IPS DF 4.7 (cell line): Measurements from ENCODE around the gene SPCS2.
"Not testable (repeated sequence)": the region's sequence is repeated elsewhere in the genome, so short reads cannot be mapped to it uniquely, and the experiment has no call there.

ENCODE experiments used
- DNase-seq: peaks from one replicate; pipeline ENCODE4 v3.0.0-alpha.2; 2013; ENCODE audit warnings: low spot score; ENCODE audit errors: extremely low read depth

The SPCS2 gene

DNA sequence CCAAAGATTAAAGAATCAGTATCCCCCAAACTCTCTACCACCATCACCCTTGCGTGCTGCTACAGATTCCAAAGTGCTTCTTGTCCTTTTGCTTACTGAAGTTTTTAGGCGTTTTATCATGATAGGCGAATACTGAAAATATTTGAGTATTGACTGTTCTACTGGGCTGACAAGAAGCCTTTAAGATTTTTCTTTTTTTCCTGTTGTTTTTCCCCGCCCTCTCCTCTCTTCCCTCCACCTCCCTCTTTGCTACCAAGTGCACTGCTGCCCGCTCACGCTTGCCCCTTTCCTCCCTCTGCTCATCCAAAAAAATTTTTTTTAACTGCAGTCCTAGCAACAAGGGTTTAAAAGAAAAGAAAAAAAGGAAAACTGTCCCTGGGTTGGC is 679 bp downstream of the SPCS2 start:
- no peak for DNase-seq

DNA sequence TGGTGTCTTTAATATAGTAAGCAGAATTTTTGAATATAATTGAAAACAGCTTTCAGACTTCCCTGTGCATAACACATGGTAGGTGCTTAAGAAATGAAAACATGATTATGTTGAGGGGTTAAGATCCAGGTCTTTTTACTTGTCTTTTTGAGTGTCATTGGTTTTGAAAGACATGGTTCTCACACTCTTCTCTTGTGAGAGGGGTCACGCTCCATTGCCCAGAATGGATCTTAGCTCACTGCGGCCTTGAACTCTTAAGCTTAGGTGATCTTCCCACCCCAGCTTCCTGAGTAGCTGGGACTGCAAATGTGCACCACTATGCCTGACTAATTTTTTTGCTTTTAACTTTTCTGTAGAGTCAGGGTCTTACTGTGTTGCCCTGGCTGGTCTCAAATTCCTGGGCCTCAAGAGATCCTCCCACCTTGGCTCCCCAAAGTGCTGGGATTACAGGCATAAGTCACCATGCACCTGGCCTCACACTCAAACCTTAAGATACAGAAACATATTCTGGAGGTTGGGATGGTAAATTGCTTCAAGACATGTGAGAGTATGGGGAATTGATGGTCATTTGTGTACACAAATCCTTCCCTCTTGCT is 1.4 kb downstream of the SPCS2 start:
- DNase-seq, result no peak

DNA sequence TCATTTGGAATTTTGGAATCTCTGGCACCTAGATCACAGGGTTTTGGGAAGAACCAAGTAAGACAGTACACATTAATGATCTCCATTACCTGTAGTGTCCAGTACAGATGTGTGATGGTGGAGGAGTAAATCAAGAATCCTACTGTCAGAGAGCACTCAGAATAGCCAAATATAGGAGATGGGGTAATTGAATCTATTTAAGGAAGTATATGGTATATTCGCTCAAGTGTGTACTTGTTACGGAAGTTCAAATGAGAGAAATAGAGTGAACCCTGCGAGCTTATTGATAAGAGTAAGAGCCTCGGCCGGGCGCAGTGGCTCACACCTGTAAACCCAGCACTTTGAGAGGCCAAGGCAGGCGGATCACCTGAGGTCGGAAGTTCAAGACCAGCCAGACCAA is 2.2 kb downstream of the SPCS2 start:
- no peak for DNase-seq

DNA sequence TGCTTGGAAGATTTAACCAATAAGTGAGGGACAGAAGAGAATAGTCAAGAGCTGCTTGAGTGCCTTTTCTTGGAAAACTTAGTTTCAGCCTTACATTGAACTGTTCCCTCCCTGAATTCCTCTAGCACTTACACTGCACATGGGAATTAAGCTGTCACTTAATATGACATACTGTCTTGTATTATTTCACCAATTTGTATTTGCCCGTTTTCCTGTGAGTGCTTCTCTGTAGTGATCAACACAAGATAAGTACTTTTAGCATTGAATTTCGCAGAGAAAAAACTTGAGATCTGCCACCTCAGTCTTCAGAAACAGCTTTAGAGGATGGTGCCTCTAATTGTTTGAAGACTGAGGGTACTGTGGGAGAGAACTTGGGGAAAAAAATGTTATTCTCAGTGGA is 3.7 kb downstream of the SPCS2 start:
- DNase-seq, result no peak

DNA sequence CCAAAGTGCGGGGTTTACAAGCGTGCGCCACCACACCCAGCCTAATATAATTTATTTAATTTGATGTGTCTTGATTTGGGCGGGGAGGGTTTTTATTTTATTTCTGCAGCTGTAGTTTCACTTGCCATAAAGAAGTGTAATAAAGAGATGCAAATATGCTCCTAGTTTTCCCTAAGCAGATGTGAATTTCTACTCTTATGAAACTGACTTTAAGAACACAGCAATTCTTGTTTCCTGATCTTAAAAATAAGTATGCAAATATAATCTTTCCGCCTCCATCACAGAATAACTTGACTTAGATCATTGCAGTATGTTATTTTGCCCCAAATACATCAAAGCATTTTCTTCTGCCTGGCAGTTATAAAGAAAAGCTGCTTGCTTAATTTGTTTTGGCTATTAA is 4.4 kb downstream of the SPCS2 start:
- no peak for DNase-seq

DNA sequence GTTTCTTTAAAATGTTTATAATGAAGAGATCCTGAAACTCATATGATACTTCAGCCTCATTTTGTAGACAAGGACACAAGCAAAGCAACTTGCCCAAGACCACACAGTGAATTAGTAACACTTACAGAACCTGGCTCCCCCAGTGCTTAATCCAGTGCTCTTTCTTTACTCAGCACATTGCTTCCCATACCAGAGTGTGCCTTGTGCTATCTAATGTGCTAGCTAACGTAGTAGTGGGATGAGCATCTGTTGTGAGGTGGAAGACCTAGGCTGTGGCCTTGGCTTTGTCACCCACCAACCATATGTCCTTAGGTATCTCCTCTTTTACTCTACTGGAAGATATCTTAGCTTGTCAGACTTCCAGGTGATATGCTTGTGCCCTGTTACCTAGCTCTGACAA is 5.1 kb downstream of the SPCS2 start:
- DNase-seq, result no peak

DNA sequence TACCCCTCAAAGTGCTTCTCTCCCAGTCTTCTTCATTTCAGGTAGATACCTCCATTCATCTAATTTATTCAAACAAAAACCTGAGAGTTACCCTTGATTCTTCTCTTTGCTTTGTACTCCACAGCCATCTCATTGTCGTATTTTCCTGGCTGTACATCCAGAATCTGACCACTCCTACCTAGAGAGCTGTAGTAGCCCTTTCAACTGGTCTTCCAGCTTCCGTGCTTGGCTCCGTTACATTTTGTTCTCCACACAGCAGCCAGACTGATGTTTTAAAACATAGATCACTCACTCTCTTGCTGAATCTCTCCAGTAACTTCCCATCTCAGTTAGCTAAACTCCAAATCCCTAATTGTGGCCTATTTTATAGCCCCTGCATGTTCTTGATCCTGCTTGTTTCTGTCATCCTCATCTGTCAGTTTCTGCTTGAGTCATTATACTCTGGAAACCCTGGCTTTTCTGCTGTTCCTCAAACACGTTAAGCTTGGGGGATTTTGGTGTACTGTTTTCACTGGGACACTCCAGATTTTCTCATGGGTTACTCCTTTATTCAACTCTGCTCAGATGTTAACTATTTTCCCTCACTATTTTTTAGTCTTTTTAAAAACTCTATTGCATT is 7.4 kb downstream of the SPCS2 start:
- DNase-seq, result no peak

DNA sequence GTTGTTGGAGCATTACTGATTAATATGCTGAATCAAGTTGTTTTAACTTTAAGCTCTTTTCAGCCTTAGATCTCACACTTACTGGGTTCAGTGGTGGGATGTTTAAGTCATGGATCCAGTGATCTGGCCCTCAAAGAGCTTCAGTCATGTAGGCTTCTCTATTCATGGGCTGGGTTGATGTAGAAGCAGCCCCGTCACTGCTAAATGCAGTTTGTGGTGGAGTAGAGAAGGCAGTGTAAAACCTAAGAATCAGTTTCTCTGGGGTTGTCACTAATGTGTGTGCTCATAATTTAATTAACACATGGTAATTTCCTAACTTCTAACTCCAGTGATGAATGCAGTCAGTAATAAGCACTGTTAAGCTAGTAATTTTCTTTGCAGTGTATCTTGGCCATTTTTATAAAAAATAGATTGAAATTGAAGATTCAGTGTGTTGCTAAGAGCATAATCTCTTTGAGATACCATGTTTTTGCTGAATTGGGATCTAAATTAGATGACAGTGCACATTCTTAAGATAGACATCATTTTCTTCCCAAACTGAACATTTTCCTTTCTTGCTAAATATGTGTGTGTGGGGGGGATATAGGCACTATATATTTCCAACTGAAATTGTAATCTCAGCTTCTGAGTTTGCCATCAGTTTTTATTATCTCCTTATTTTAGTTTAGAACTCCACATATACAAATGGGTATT is 9.0 kb downstream of the SPCS2 start:
- DNase-seq, result no peak

DNA sequence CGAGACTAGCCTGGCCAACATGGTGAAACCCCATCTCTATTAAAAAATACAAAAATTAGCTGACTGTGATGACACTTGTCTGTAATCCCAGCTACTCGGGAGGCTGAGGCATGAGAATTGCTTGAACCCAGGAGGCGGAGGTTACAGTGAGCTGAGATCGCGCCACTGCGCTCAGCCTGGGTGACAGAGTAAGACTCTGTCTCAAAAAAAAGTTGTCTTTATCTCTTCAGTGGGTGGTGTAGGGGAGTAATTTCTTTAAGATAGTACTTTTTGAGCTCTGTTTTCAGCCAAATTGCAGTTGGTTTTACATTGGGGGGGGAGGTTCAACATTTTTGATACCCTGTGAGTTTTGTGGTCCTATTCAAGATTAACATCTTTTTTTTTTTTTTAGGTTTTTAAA is 11.1 kb downstream of the SPCS2 start:
- DNase-seq, result not testable (repeated sequence)

DNA sequence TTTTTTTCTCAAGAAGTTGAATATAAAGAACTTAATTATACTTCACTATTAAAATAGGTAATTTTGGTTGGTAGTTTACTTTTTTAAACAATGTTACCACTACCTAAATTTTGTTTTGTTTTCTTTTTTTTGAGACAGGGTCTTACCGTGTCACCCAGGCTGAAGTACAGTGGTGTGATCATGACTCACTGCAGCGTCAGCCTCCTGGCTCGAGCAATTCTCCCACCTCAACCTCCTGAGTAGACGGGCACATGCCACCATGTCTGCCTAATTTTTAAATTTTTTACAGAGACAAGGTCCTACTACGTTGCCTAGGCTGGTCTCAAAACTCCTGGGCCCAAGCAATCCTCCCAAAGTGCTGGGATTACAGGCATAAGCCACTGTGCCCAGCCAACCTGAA is 17.6 kb downstream of the SPCS2 start:
- DNase-seq, result no peak

DNA sequence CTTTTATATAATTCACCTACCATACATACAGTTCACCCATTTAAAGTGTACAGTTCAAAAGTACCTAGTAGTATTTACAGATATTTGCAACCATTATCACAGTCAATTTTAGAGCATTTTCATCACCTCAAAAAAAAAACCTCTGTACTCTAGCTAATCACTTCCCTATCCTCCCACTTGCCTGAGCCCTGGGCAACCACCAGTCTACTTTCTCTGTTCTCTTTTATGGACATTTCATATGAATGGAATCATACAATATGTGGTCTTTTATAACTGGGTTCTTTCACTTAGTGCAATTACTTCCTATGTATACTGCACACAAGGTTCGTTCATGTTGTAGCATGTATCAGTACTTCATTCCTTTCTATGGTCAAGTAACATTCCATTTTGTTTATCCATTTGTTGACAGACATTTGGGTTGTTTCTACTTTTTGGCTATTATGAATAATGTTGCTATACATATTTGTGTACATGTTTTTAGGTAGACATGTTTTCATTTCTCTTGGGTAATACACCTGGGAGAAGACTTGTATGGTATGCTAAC is 21.9 kb downstream of the SPCS2 start:
- DNase-seq, result no peak

DNA sequence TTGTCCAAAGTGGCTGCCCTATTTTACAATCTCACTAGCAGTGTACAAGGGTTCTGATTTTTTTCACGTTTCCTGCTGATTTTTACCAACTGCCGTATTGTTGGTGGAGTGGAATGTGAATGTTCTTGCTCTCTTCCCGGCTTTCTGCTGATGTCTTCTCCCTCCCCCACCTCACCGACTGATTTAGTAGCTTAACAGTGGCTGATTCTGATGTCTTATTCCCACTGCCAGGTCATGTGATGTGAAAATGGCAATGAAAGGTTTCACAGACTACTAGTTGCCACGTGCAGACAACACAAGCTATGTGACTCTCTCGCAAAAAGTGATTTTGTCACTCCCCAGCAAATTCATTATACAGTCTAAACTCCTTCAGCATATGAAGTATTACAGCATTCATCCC is 22.4 kb downstream of the SPCS2 start:
- DNase-seq, result no peak

DNA sequence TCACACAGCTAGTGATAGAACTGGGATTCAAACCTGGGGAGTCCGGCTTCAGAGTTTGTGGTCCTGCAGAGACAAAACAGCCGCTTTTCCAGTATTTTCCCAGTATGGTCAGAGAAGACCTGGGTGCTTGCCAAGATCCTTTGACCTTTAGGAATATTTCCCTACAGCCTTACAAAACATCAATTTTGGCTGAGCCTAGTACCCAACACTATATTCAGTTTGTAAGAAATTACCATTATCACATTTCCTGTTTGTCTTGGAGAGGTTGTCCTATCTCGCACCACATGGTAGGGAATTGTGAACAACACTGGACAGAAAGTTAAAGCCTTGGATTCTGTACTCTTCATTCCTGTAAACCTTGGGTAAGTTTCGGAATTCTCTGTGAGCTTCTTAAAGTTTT is 29.0 kb downstream of the SPCS2 start:
- DNase-seq, result no peak

DNA sequence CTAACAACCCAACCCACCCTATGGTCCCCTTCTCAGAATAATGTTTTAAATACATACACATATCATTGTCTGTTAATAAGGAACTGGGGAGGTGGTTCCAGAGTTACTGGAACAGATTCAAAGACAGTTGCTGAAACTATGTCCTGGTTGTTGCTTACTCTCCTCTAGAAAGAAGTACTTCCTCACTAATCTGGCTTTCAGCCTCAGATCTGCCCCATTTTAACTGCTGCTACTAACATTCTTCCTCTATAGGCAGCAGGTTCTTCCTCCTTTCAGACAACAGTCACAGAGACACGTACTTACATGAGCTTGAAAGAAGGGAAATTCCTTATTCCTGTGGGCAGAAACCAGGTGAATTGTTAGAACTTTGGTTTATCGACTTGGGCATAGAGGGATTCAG is 31.6 kb downstream of the SPCS2 start:
- no peak for DNase-seq

DNA sequence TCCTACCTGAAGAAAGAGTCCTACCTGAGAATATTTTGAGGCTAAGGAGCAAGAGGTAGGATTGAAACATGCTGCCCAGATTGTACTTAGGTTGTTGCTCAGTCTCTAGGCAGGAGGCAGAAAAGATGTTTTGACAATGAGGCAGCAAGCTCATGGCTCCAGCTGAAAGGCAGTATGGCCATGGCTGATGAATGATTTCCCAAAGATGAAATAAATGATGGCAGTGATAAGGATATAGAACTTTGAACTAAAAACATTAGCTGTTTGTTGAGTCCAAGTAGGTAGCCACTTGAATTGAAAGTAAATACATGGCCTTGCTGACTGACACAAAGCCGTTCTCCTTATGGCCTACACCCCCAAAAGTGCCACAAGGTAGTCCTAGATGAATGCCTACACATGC is 32.8 kb downstream of the SPCS2 start:
- no peak for DNase-seq

DNA sequence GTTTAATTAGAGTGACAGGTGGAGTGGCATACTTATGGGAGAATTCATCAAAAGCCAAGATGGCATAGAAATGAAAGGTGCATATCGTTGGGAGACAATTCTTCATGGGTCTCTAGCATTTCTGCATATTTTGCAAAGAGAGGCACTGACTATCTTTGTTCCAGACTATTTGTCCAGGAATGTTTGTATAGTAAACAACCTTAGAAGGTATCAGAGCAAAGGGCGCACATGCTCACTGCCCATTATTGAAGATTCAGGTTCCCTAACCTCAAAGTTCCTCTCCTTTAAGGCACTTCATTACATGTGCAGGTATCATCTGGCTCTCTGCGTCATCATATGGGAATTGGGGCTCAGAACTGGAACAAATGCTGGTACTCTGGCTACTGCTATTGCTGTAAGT is 35.0 kb downstream of the SPCS2 start:
- no peak for DNase-seq

DNA sequence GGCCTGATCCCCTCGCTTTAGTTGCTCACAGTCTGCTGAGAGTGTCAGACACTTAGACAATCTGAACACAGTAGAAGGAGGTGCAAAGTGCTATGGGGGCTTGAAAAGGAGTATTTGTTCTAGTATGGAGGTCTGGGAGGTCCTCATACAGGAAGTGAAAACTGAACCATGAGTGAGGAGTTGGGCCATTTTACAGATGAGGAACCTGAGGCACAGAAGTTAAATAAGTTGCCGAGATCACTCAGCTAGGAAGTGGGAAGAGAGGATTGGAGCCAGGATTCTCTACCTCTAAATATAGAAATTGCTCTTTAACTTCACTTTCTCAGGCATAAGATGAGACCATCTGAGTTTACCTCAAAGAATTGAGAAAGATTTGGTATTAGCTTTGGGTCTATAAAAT is 35.7 kb downstream of the SPCS2 start:
- DNase-seq, result no peak

DNA sequence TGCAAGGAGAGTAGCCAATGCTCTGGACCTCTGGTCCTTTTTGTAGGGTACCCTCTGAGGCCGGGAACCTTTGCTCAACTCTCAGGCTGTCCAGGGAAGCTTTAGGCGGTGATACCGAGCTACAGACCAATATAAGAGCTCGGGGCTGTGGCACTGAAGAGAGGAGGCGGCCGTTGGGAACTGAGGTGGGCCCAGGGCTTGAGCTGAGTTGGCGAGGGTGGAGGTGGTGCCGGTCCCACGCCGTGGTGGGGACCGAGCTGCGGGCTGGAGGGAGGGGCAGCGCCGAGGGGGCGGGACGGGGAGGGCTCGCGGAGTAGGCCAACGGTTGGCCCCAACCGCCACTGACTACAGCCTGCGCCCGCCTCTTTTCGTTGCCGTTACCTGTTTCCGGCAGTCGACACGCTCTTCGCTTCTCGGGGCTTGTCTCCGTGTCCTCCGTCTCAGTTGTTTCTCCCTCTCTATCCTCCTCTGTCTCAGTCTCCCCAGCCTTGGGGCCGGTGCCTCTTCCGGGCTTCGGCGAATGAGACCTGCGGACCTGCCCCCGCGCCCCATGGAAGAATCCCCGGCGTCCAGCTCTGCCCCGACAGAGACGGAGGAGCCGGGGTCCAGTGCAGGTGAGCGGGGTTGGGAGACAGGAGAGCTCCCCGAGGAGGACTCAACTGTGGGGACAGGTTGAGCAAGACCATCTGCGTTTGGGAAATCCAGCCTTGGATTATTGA is 39.6 kb downstream of the SPCS2 start, which contains the start of gene NEU3:
Gene NEU3 (plus strand): TSS at position 393 of the 719 bp plus-strand sequence. CDS start 128 bp downstream, at position 521.
- peak; percentile 51 for DNase-seq

DNA sequence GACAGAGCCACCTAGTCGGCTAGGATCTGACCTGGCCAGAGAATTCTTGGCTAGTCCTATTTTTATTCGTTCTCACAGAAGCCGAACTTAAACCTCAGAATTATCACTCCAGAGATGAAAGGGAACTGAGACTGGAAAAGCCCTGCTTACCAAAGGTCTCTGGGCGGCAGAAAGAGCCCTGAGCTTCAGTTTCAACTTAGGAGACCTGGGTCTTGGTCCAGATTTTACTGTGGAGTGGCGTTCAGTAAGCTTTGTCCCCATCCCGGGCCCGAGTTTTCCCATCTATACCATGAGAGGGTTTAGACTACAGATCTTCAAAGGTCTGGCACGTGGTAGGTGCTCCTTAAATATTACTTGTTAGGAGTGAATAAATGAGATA is 40.2 kb downstream of the SPCS2 start:
- DNase-seq, result no peak

DNA sequence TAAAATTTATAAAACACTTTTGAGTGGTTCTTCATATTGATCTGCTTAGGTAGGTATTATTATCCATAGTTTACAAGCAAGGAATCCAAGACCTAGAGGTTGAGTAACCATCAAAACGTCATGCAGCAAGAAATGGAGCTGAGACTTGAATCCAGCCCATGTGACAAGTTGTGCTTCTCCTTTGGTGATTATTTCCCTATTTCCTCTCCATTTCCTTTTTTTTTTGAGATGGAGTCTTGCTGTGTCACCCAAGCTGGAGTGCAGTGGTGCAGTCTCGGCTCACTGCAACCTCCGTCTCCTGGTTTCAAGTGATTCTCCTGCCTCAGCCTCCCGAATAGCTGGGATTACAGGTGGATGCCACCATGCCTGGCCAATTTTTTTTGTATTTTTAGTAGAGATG is 41.1 kb downstream of the SPCS2 start:
- not testable (repeated sequence) for DNase-seq

DNA sequence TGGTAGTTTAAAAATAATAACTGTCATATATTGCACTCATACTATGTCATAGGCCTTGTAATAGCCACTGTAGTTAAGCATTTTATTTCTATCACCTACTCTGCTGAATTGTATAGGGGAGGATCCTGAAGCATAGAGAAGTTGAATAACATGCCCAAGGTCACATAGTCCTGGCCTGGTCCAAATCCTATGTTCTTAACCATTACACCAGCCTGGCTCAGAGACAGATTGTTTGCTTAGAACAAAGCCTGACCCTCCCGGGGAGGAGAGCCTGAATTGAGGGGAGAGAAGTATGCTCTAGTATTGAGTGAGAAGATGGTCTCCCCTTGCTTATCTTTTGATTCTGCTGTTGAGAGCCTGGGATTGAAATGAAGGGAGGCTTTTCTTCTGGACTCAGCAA is 41.9 kb downstream of the SPCS2 start:
- DNase-seq, result no peak

DNA sequence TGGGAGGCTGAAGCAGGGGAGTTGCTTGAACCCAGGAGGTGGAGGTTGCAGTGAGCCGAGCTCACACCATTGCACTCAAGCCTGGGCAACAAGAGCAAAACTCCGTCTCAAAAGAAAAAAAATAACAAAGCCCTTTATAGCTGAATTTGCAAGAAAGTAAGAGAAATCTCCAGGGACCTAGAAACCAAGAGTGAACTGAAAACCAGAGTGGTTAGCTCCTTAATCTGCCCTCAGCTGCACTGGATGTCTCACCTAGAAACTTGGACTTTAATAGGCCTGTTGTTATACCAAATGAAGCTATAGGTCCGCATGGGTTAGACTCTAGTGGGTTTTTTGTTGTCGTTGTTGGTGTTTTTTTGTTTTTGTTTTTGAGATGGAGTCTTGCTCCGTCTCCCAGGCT is 43.8 kb downstream of the SPCS2 start:
- no peak for DNase-seq
